H1 (cell line): ENCODE data around the gene INF2. TPM values are rescaled to one million over a fixed set of nuclear protein-coding genes. Genes with fewer than 3 reads are reported as not detected.

ENCODE experiments used
- CTCF ChIA-PET: fragments of 300-600 bp; sonication (Branson Sonifier 250); formaldehyde crosslinking; loops from one replicate; lab custom pipeline; 2021; ENCODE audit not compliant: partially characterized antibody; lab: Charles Lee
- POLR2A ChIA-PET: fragments of 300-600 bp; sonication (Branson Sonifier 250); formaldehyde crosslinking; loops from one replicate; lab custom pipeline; 2021; ENCODE audit warnings: inconsistent platforms; ENCODE audit not compliant: partially characterized antibody; lab: Charles Lee
- DNase-seq, 2 experiments: peaks; one replicate each; pipeline versions ENCODE4 v3.0.0 to v3.0.0-alpha.2; 2010 to 2022; ENCODE audit warnings: low spot score in 2 of 2, low read depth in 1 of 2, mixed read lengths in 1 of 2
- FAIRE-seq: peaks from 2 replicates; lab custom pipeline; 2011; peaks lifted over from hg19 to GRCh38; lab: Jason Lieb, UNC
- H2AFZ ChIP-seq: 2 replicates; pipeline ENCODE4 v1.8.1; 2012; ENCODE audit warnings: low read length, inconsistent platforms
- H2AK5ac ChIP-seq: 2 replicates; pipeline ENCODE4 v1.6.1; 2013; ENCODE audit warnings: low read depth, low read length
- H2BK120ac ChIP-seq: replicated peaks from 2 replicates; pipeline ENCODE3; 2013; ENCODE audit warnings: low read depth, low read length, inconsistent platforms
- H2BK12ac ChIP-seq: 2 replicates; pipeline ENCODE4 v1.6.1; 2013; ENCODE audit warnings: low read depth, low read length
- H2BK15ac ChIP-seq: 2 replicates; pipeline ENCODE4 v1.6.1; 2013; ENCODE audit warnings: low read length
- H2BK20ac ChIP-seq: 2 replicates; pipeline ENCODE4 v1.6.1; 2013; ENCODE audit warnings: low read length
- H2BK5ac ChIP-seq: 2 replicates; pipeline ENCODE4 v1.6.1; 2013; ENCODE audit warnings: low read depth, low read length
- H3K14ac ChIP-seq: 2 replicates; pipeline ENCODE4 v1.6.1; 2013; ENCODE audit warnings: inconsistent platforms; ENCODE audit not compliant: insufficient read length
- H3K18ac ChIP-seq: 2 replicates; pipeline ENCODE4 v1.6.1; 2013; ENCODE audit warnings: low read length; ENCODE audit errors: extremely low read depth
- H3K23ac ChIP-seq: 2 replicates; pipeline ENCODE4 v1.6.1; 2013; ENCODE audit warnings: inconsistent platforms; ENCODE audit not compliant: insufficient read length
- H3K23me2 ChIP-seq: 2 replicates; pipeline ENCODE4 v1.6.1; 2013; ENCODE audit warnings: low read depth, low read length
- H3K27ac ChIP-seq: 2 replicates; pipeline ENCODE4 v1.6.1; 2011; ENCODE audit warnings: low read depth, low read length, inconsistent platforms
- H3K27me3 ChIP-seq, 4 experiments: replicated peaks in 1 of 4; 1 replicate in 1 of 4; 2 replicates in 3 of 4; pipeline versions ENCODE4 v1.6.1 to v1.8.1; 2011 to 2013; ENCODE audit warnings: low read length in 3 of 4, mild to moderate bottlenecking in 3 of 4, inconsistent platforms in 2 of 4, mixed read lengths in 2 of 4, moderate library complexity in 1 of 4; ENCODE audit not compliant: control insufficient read depth in 3 of 4, insufficient read depth in 3 of 4; ENCODE audit errors: extremely low read depth in 1 of 4
- H3K36me3 ChIP-seq, 4 experiments: 2 replicates each; pipeline versions ENCODE4 v1.6.1 to v1.8.1; 2011 to 2013; ENCODE audit warnings: mild to moderate bottlenecking in 4 of 4, low read length in 3 of 4, moderate library complexity in 2 of 4, control low read depth in 1 of 4, inconsistent platforms in 1 of 4; ENCODE audit not compliant: insufficient read depth in 4 of 4, control insufficient read depth in 2 of 4
- H3K4ac ChIP-seq: replicated peaks from 2 replicates; pipeline ENCODE3; 2013; ENCODE audit warnings: low read length, low read depth, mixed read lengths, inconsistent platforms; ENCODE audit not compliant: insufficient read length
- H3K4me1 ChIP-seq, 4 experiments: replicated peaks in 1 of 4; 1 replicate in 1 of 4; 2 replicates in 3 of 4; pipeline versions ENCODE4 v1.6.1 to v1.8.1; 2011 to 2013; ENCODE audit warnings: low read length in 3 of 4, inconsistent platforms in 2 of 4, mixed read lengths in 1 of 4; ENCODE audit not compliant: insufficient read depth in 4 of 4, control insufficient read depth in 3 of 4
- H3K4me2 ChIP-seq, 2 experiments: 2 replicates each; pipeline versions ENCODE4 v1.6.1 to v1.8.1; 2011 to 2013; ENCODE audit warnings: low read depth in 2 of 2, low read length in 2 of 2, control low read depth in 1 of 2, inconsistent platforms in 1 of 2, mild to moderate bottlenecking in 1 of 2; ENCODE audit not compliant: insufficient read depth in 1 of 2
- H3K4me3 ChIP-seq, 4 experiments: fragments of 200-600, 300-600 bp in 1 of 4; sonication (generic), shearing (Covaris generic), sonication (Bioruptor Twin) in 1 of 4; 2 replicates each; pipeline versions ENCODE4 v1.5.1 to v1.8.1; 2011 to 2016; ENCODE audit warnings: low read length in 4 of 4, low read depth in 3 of 4, control low read depth in 2 of 4, inconsistent platforms in 2 of 4, mild to moderate bottlenecking in 2 of 4, mixed read lengths in 1 of 4, moderate library complexity in 1 of 4; ENCODE audit not compliant: insufficient read depth in 2 of 4; ENCODE audit errors: extremely low read depth in 1 of 4
- H3K56ac ChIP-seq: replicated peaks from 2 replicates; pipeline ENCODE3; 2013; ENCODE audit warnings: low read depth, mild to moderate bottlenecking, mixed read lengths, low read length, inconsistent platforms; ENCODE audit not compliant: insufficient read length
- H3K79me1 ChIP-seq: 2 replicates; pipeline ENCODE4 v1.6.1; 2013; ENCODE audit warnings: low read depth, low read length, control low read depth
- H3K79me2 ChIP-seq, 2 experiments: 2 replicates each; pipeline versions ENCODE4 v1.6.1 to v1.8.1; 2012 to 2013; ENCODE audit warnings: low read length in 2 of 2, mild to moderate bottlenecking in 2 of 2, inconsistent platforms in 1 of 2; ENCODE audit not compliant: insufficient read depth in 2 of 2, control insufficient read depth in 1 of 2
- H3K9ac ChIP-seq, 4 experiments: replicated peaks in 1 of 4; 1 replicate in 1 of 4; 2 replicates in 3 of 4; pipeline versions ENCODE4 v1.6.1 to v1.8.1; 2011 to 2013; ENCODE audit warnings: low read depth in 3 of 4, low read length in 3 of 4, control low read depth in 2 of 4, mild to moderate bottlenecking in 2 of 4, moderate library complexity in 2 of 4, inconsistent platforms in 1 of 4; ENCODE audit errors: extremely low read depth in 1 of 4
- H3K9me3 ChIP-seq, 2 experiments: 2 replicates each; pipeline versions ENCODE4 v1.6.1 to v1.8.1; 2012 to 2013; ENCODE audit warnings: mild to moderate bottlenecking in 2 of 2, moderate library complexity in 2 of 2, control low read depth in 1 of 2, inconsistent platforms in 1 of 2, low read depth in 1 of 2, low read length in 1 of 2, mixed read lengths in 1 of 2; ENCODE audit not compliant: insufficient read depth in 2 of 2
- H4K20me1 ChIP-seq, 2 experiments: replicated peaks in 1 of 2; 2 replicates each; pipeline versions ENCODE3 to v1.8.1; 2011 to 2013; ENCODE audit warnings: inconsistent platforms in 2 of 2, low read length in 2 of 2, mild to moderate bottlenecking in 1 of 2; ENCODE audit not compliant: insufficient read depth in 2 of 2, control insufficient read depth in 1 of 2
- H4K5ac ChIP-seq: 2 replicates; pipeline ENCODE4 v1.6.1; 2013; ENCODE audit warnings: low read length, low read depth, mixed read lengths, inconsistent platforms; ENCODE audit not compliant: insufficient read length
- H4K8ac ChIP-seq: 2 replicates; pipeline ENCODE4 v1.8.0; 2013; ENCODE audit warnings: mild to moderate bottlenecking, moderate library complexity, low read length, inconsistent platforms; ENCODE audit not compliant: insufficient read depth; ENCODE audit errors: extremely low read depth
- H4K91ac ChIP-seq: replicated peaks from 2 replicates; pipeline ENCODE3; 2013; ENCODE audit warnings: low read length, mixed read lengths, inconsistent platforms; ENCODE audit not compliant: insufficient read length
- EP300 ChIP-seq, 2 experiments: IDR thresholded peaks; 1 replicate in 1 of 2; 2 replicates in 1 of 2; pipeline ENCODE4 v1.6.1; 2011 to 2012; ENCODE audit warnings: low read depth in 2 of 2, low read length in 2 of 2, mild to moderate bottlenecking in 2 of 2, borderline replicate concordance in 1 of 2, inconsistent platforms in 1 of 2, moderate library complexity in 1 of 2
- GTF2F1 ChIP-seq: IDR thresholded peaks from 2 replicates; pipeline ENCODE4 v1.6.1; 2012; ENCODE audit warnings: low read depth, low read length, improper control_type of control experiment, borderline replicate concordance
- JUN ChIP-seq: IDR thresholded peaks from 2 replicates; pipeline ENCODE4 v1.6.1; 2011; ENCODE audit warnings: low read depth, mild to moderate bottlenecking, improper control_type of control experiment, low read length
- KDM4A ChIP-seq: IDR thresholded peaks from one replicate; pipeline ENCODE4 v1.7.1; 2012; ENCODE audit warnings: low read depth, mild to moderate bottlenecking, moderate library complexity, low read length, inconsistent platforms; ENCODE audit not compliant: severe bottlenecking
- NRF1 ChIP-seq: IDR thresholded peaks from 2 replicates; pipeline ENCODE4 v1.6.1; 2011; ENCODE audit warnings: mild to moderate bottlenecking, low read depth, low read length, improper control_type of control experiment
- RBBP5 ChIP-seq: IDR thresholded peaks from 2 replicates; pipeline ENCODE4 v1.7.1; 2012; ENCODE audit warnings: low read depth, mild to moderate bottlenecking, inconsistent platforms, low read length, moderate library complexity, borderline replicate concordance
- RFX5 ChIP-seq: IDR thresholded peaks from 2 replicates; pipeline ENCODE4 v1.6.1; 2011; ENCODE audit warnings: low read depth, low read length, improper control_type of control experiment, borderline replicate concordance
- TBP ChIP-seq: IDR thresholded peaks from 2 replicates; pipeline ENCODE4 v1.6.1; 2011; ENCODE audit warnings: low read depth, low read length, improper control_type of control experiment
- YY1 ChIP-seq: IDR thresholded peaks from 2 replicates; pipeline ENCODE4 v1.6.1; 2011; ENCODE audit warnings: low read depth, mild to moderate bottlenecking, low read length
- WGBS, 2 experiments: shearing (Covaris generic) in 1 of 2; methylation state at CpG; one replicate each; pipeline versions ENCODE4 v1.1.6 to v1.1.7; 2013 to 2015; ENCODE audit warnings: low lambda C conversion rate in 2 of 2, mixed read lengths in 2 of 2, inconsistent platforms in 1 of 2, low coverage in 1 of 2, missing lambda C conversion rate in 1 of 2; ENCODE audit not compliant: insufficient replicate concordance in 2 of 2, insufficient coverage in 1 of 2, insufficient read length in 1 of 2; ENCODE audit errors: extremely low coverage in 1 of 2, missing lambda C conversion rate in 1 of 2; 5-methylcytosine and 5-hydroxymethylcytosine counted together
- polyA plus RNA-seq, 7 experiments: library from polyadenylated mRNA; depleted of rRNA in 3 of 7; stranded (reverse) in 5 of 7; unstranded in 2 of 7; fragments of >200 nt in 5 of 7; fragments of 200-250 nt in 2 of 7; gene quantifications; 1 replicate in 5 of 7; 2 replicates in 1 of 7; 4 replicates in 1 of 7; pipeline versions ENCODE4 v1.2.1 to v1.2.3, GENCODE V29; 2011 to 2013; ENCODE audit warnings: missing spikeins in 2 of 7, mixed read lengths in 2 of 7
- total RNA-seq: library from RNA; stranded (reverse); fragmentation: NEBNext Ultra II Directional; extraction: Animal tissue kit (Norgen Biotek cat#: 25700); gene quantifications from 2 replicates; pipeline ENCODE4 v1.2.1, GENCODE V29; 2021

The INF2 gene
- total and polyA plus RNA-seq, 2 of the 8 experiments (the other 6 are each of a cell fraction or from before 2014, with no cell fraction given) = 29.1 to 59.5 TPM

- Histone ChIP-seq H4K5ac (no peak overlapping the region), H2BK120ac (no peak overlapping the region), H3K9me3 (no peaks in the 10 kb centered on the region), H3K4me3 (no peak overlapping the region), H2AFZ (no peak overlapping the region), H3K18ac (no peak overlapping the region), H3K36me3 (peaks cover 0 to 4% (median 0%) of the 10 kb centered on the region in 4 experiments; a peak in 1 of 8 replicates), H3K9ac (no peak overlapping the region), H2BK12ac (no peak overlapping the region), H2BK20ac (no peak overlapping the region), H2BK5ac (no peak overlapping the region), H3K23ac (no peak overlapping the region), H2BK15ac (no peak overlapping the region), H4K20me1 (peaks cover 0 to 8% of the 10 kb centered on the region in 2 experiments), H3K56ac (no peak overlapping the region), H3K4me1 (no peaks in the 10 kb centered on the region), H4K91ac (no peak overlapping the region), H3K4ac (no peak overlapping the region), H3K14ac (no peak overlapping the region), H2AK5ac (no peak overlapping the region), H4K8ac (no peak overlapping the region; the same call in 1 of the 2 replicates), H3K79me1 (no peaks in the 10 kb centered on the region), H3K79me2 (no peaks in the 10 kb centered on the region), H3K27me3 (0 out of 7 replicates have a peak, but pooled peaks cover 0 to 2% (median 0%) of the 10 kb centered on the region in 4 experiments), H3K27ac (no peak overlapping the region), H3K4me2 (no peak overlapping the region), H3K23me2 (no peaks in the 10 kb centered on the region)
- ChIA-PET CTCF (interaction anchor here (0.7 to 4.3 kb wide), 7 partner anchors 10 to 38 kb away, joined by 3 to 18 read pairs (median 4); partner anchors contain the start of gene SIVA1), POLR2A (interaction anchor here (1.3 kb wide), 1 partner anchor 11 kb away, joined by 6 read pairs; the partner anchor contains the start of gene SIVA1)
- 91% methylated on average over 20 of the region's 23 CpGs; no CpG with 5 or more reads in 1 of the 2 experiments for WGBS, 2 experiments
- TF ChIP-seq TBP = no peak
- TF ChIP-seq YY1 = no peak
- TF ChIP-seq RFX5 = no peak
- TF ChIP-seq NRF1 = no peak
- TF ChIP-seq GTF2F1 = no peak
- TF ChIP-seq JUN = no peak
- TF ChIP-seq KDM4A = no peak
- no peak for TF ChIP-seq RBBP5
- no peak for TF ChIP-seq EP300 (IDR thresholded peaks at IDR 0.05; ENCODE audit: borderline replicate concordance in 1 of 2, low read depth in 2 of 2, low read length in 2 of 2)
- no peak for DNase-seq
- no peak for FAIRE-seq
These were observed 52.4 kb downstream of the INF2 start for GRCh38 chr14:104741803-104742251.
